K562 (cell line): Measurements from ENCODE around the gene CLPSL2. TPM values are rescaled to one million over a fixed set of nuclear protein-coding genes. Genes with fewer than 3 reads are reported as not detected.

ENCODE experiments used
- CHD4 ChIP-seq: fragments of 200-600 bp; sonication (generic); IDR thresholded peaks from 3 replicates; pipeline ENCODE4 v1.6.1; 2012; ENCODE audit warnings: low read depth, mild to moderate bottlenecking, mixed read lengths, low read length, inconsistent platforms; ENCODE audit not compliant: insufficient read depth, insufficient replicate concordance, poor library complexity, severe bottlenecking
- CLOCK ChIP-seq: fragments of 250-450 bp; sonication (Bioruptor Pico); IDR thresholded peaks from 2 replicates; pipeline ENCODE4 v1.4.0; 2020; ENCODE audit warnings: mild to moderate bottlenecking, moderate library complexity, borderline replicate concordance
- CSDE1 ChIP-seq, 2 experiments: fragments of 450-650 bp; IDR thresholded peaks; 2 replicates each; pipeline ENCODE4 v1.6.1; 2016; ENCODE audit warnings: mild to moderate bottlenecking in 1 of 2
- EP400 ChIP-seq: fragments of 450-650 bp; IDR thresholded peaks from 2 replicates; pipeline ENCODE4 v1.6.1; 2017; ENCODE audit warnings: antibody characterized with exemption, mild to moderate bottlenecking, moderate library complexity
- FOXJ2 ChIP-seq: fragments of 200-800 bp; sonication (Bioruptor generic); IDR thresholded peaks from 2 replicates; pipeline ENCODE4 v1.6.1; 2016; ENCODE audit warnings: missing genetic modification characterization, missing compliant biosample characterization
- HCFC1 ChIP-seq: IDR thresholded peaks from 2 replicates; pipeline ENCODE4 v1.6.1; 2012; ENCODE audit warnings: low read depth, low read length, improper control_type of control experiment
- HNRNPLL ChIP-seq: fragments of 200-400 bp; formaldehyde crosslinking; IDR thresholded peaks from 2 replicates; pipeline ENCODE4 v1.6.1; 2017; ENCODE audit warnings: low read length, low read depth, mild to moderate bottlenecking; ENCODE audit not compliant: poor library complexity, severe bottlenecking
- KAT8 ChIP-seq: fragments of 450-650 bp; IDR thresholded peaks from 2 replicates; pipeline ENCODE4 v1.6.1; 2016; ENCODE audit warnings: low read depth, mild to moderate bottlenecking
- NFE2 ChIP-seq: IDR thresholded peaks from 2 replicates; pipeline ENCODE4 v1.6.1; 2014; ENCODE audit warnings: antibody characterized with exemption, low read depth
- RNF2 ChIP-seq: sonication (generic); IDR thresholded peaks from 2 replicates; pipeline ENCODE4 v1.6.1; 2016
- SOX6 ChIP-seq: fragments of 450-650 bp; IDR thresholded peaks from 2 replicates; pipeline ENCODE4 v1.6.1; 2014; ENCODE audit warnings: mild to moderate bottlenecking
- STAT5A ChIP-seq: IDR thresholded peaks from 2 replicates; pipeline ENCODE4 v1.6.1; 2012; ENCODE audit warnings: low read length, inconsistent platforms, borderline replicate concordance
- TRIM24 ChIP-seq, 2 experiments: fragments of 450-650 bp; IDR thresholded peaks; 2 replicates each; pipeline ENCODE4 v1.6.1; 2016
- ZNF57 ChIP-seq: fragments of 450-650 bp; formaldehyde crosslinking; IDR thresholded peaks from 2 replicates; pipeline ENCODE4 v1.4.0; 2020; ENCODE audit warnings: mild to moderate bottlenecking, moderate library complexity
- polyA plus RNA-seq, 8 experiments: library from polyadenylated mRNA; depleted of rRNA in 4 of 8; stranded (reverse) in 5 of 8; unstranded in 3 of 8; fragments of >200 nt; fragmentation: Nextera tagmentation in 2 of 8; fragmentation: Illumina TruSeq in 1 of 8; extraction: Ambion mirVana in 2 of 8; extraction: Trizol in 1 of 8; gene quantifications; 2 replicates each; pipeline versions ENCODE4 v1.2.1 to v1.2.3, GENCODE V29; 2011 to 2014; ENCODE audit warnings: inconsistent platforms in 1 of 8, missing spikeins in 1 of 8
- total RNA-seq, 7 experiments: library from RNA; depleted of rRNA in 6 of 7; stranded (reverse); fragments of >200 nt in 6 of 7; fragmentation: Illumina TruSeq in 2 of 7; extraction: Trizol in 2 of 7; gene quantifications; 2 replicates each; pipeline versions ENCODE4 v1.2.1 to v1.2.3, GENCODE V29; 2011 to 2021; ENCODE audit warnings: low replicate concordance in 1 of 7
- TF ChIP-seq, protein P1 (sequence below): sonication (generic); formaldehyde crosslinking; IDR thresholded peaks from 2 replicates; pipeline ENCODE4 v1.8.1; 2023; ENCODE audit warnings: mild to moderate bottlenecking, missing genetic modification reagents
- TF ChIP-seq, protein P2 (sequence below), 2 experiments: fragments of 450-650 bp; IDR thresholded peaks; 2 replicates each; pipeline ENCODE4 v1.6.1; 2016
- TF ChIP-seq, protein P3 (sequence below), 2 experiments: fragments of 450-650 bp; IDR thresholded peaks; 2 replicates each; pipeline ENCODE4 v1.6.1; 2018; ENCODE audit warnings: mild to moderate bottlenecking in 2 of 2, low read depth in 1 of 2; ENCODE audit not compliant: partially characterized antibody in 2 of 2
- TF ChIP-seq, protein P4 (sequence below): sonication (generic); formaldehyde crosslinking; IDR thresholded peaks from 2 replicates; pipeline ENCODE4 v1.9.0; 2022; ENCODE audit warnings: mild to moderate bottlenecking, missing genetic modification reagents

Gene CLPSL2
- total and polyA plus RNA-seq, 9 of the 15 experiments (the other 6 are each of a cell fraction or from before 2014, with no cell fraction given) = not detected

GRCh38 chr6:35731736-35732532 lies 44.5 kb upstream of the CLPSL2 start (continued):
- TF ChIP-seq, protein P1, sequence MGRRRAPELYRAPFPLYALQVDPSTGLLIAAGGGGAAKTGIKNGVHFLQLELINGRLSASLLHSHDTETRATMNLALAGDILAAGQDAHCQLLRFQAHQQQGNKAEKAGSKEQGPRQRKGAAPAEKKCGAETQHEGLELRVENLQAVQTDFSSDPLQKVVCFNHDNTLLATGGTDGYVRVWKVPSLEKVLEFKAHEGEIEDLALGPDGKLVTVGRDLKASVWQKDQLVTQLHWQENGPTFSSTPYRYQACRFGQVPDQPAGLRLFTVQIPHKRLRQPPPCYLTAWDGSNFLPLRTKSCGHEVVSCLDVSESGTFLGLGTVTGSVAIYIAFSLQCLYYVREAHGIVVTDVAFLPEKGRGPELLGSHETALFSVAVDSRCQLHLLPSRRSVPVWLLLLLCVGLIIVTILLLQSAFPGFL (CRISPR knock-in tag) = peak; percentile 89; the same call in 1 of the 2 replicates
- TF ChIP-seq CHD4 (peak; percentile 55), SOX6 (peak; percentile 67; the same call in 1 of the 2 replicates), HNRNPLL (peak; percentile 62), ZNF57 (CRISPR knock-in tag) (no peak), FOXJ2 (no peak), NFE2 (0 out of 2 replicates have a peak, but pooled peaks have one; percentile 5), CSDE1 (IDR thresholded peaks at IDR 0.05) (no peak), CLOCK (no peak), RNF2 (peak; percentile 97; the same call in 1 of the 2 replicates), EP400 (peak; percentile 95), KAT8 (no peak), STAT5A (no peak), HCFC1 (peak; percentile 32), TRIM24 (IDR thresholded peaks at IDR 0.05) (peak; percentile 69 to 79)
- TF ChIP-seq, protein P2, sequence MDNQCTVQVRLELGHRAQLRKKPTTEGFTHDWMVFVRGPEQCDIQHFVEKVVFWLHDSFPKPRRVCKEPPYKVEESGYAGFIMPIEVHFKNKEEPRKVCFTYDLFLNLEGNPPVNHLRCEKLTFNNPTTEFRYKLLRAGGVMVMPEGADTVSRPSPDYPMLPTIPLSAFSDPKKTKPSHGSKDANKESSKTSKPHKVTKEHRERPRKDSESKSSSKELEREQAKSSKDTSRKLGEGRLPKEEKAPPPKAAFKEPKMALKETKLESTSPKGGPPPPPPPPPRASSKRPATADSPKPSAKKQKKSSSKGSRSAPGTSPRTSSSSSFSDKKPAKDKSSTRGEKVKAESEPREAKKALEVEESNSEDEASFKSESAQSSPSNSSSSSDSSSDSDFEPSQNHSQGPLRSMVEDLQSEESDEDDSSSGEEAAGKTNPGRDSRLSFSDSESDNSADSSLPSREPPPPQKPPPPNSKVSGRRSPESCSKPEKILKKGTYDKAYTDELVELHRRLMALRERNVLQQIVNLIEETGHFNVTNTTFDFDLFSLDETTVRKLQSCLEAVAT (IDR thresholded peaks at IDR 0.05) = peak; percentile 24 to 45; a peak in 1 of 4 replicates
- TF ChIP-seq, protein P3, sequence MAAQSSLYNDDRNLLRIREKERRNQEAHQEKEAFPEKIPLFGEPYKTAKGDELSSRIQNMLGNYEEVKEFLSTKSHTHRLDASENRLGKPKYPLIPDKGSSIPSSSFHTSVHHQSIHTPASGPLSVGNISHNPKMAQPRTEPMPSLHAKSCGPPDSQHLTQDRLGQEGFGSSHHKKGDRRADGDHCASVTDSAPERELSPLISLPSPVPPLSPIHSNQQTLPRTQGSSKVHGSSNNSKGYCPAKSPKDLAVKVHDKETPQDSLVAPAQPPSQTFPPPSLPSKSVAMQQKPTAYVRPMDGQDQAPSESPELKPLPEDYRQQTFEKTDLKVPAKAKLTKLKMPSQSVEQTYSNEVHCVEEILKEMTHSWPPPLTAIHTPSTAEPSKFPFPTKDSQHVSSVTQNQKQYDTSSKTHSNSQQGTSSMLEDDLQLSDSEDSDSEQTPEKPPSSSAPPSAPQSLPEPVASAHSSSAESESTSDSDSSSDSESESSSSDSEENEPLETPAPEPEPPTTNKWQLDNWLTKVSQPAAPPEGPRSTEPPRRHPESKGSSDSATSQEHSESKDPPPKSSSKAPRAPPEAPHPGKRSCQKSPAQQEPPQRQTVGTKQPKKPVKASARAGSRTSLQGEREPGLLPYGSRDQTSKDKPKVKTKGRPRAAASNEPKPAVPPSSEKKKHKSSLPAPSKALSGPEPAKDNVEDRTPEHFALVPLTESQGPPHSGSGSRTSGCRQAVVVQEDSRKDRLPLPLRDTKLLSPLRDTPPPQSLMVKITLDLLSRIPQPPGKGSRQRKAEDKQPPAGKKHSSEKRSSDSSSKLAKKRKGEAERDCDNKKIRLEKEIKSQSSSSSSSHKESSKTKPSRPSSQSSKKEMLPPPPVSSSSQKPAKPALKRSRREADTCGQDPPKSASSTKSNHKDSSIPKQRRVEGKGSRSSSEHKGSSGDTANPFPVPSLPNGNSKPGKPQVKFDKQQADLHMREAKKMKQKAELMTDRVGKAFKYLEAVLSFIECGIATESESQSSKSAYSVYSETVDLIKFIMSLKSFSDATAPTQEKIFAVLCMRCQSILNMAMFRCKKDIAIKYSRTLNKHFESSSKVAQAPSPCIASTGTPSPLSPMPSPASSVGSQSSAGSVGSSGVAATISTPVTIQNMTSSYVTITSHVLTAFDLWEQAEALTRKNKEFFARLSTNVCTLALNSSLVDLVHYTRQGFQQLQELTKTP (IDR thresholded peaks at IDR 0.05; ENCODE audit: low read depth in 1 of 2, partially characterized antibody in 2 of 2) = peak in 1 of 2 experiments; percentile 26
- TF ChIP-seq, protein P4, sequence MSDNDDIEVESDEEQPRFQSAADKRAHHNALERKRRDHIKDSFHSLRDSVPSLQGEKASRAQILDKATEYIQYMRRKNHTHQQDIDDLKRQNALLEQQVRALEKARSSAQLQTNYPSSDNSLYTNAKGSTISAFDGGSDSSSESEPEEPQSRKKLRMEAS (CRISPR knock-in tag) = peak; percentile 82
